GM21390 (cell line): ENCODE data around the gene TNNI3K.

Experiments
- ATAC-seq: cut with Tn5 transposase; IDR thresholded peaks from one replicate; pipeline ENCODE4 v1.9.1; 2021; ENCODE audit not compliant: unreplicated experiment

The TNNI3K gene

GRCh38 chr1:74429580-74429979, 194.4 kb downstream of the TNNI3K start:
- ATAC-seq, result no peak

GRCh38 chr1:74430342-74430934, 195.3 kb downstream of the TNNI3K start:
- ATAC-seq, result no peak

GRCh38 chr1:74431531-74431930, 196.3 kb downstream of the TNNI3K start:
- no peak for ATAC-seq

DNA sequence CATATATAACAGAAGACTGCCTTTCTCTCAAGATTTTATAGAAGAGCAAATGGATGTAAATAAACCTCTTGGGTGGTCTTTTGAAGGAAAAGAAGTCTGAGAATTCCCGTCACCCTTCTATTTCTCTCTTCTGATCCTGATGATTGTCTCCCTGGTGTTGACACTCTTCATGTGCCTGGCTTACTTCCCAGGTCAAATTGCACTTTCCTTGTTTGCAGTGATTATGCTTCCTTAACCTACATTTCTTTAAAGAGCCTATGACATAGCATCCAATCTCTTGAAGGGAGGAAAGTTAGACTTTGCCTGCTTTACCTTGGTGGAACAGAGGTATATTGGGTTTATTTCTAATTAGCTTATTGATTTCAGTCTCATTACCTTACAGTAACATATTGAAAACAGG, 197.1 kb downstream of the TNNI3K start:
- ATAC-seq, result no peak

DNA sequence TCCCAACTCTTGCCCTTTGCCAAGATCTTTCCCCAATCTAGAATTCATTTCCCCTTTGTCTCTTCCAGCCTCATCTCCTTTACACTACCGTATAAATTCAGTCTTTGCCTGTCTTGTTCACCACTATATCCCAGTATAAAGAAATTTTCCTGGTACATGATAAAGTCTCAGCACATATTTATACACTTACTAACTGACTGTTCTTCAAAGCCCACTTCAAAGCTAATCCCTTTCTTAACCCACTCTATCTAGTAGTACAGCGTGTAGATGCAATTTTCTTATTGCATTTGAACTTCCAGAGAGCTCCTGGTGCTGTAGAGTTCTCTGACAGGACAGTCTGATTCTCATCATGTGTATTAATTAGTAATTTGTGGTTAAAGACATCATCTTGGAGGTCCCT, 199.1 kb downstream of the TNNI3K start:
- ATAC-seq, result no peak

DNA sequence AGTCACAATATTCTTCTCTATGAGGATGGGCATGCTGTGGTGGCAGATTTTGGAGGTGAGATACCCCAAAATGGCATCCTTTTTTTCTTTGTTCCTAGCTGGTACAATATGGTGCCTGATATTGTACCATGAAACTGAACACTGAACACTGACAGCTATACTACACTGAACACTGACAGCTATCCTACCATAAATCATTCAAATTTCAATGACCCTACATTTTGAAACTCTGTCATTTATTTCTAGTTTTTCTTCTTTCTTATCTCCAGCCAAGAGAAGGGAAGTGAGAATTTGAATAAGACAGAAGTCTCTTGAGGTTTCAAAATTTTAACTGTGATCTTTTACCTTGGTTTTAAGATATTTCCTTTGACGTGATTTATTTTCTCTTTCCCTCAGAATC, 200.9 kb downstream of the TNNI3K start:
- no peak for ATAC-seq

DNA sequence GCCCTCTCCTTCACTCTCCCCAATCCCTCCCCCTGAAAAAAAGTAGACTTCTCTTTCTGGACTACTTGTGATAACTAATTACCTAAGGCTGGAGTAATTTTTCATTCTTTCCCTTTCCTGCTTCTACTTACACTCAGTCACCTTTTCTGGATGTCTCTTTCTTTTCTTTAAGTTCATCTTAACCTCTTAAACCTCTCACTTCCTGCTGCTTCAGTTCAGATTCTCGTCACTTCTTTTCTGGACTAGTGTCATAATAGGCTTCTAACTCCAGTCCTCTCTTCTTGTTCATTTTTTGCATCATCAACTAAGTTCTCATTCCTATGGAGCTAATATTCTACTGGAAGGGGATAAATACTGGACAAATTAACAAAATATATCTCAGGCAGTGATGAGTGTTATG, 201.8 kb downstream of the TNNI3K start:
- ATAC-seq, result no peak

- no peak for ATAC-seq
Observed at GRCh38 chr1:74452035-74452434, 216.8 kb downstream of the TNNI3K start.

- ATAC-seq, result no peak
Observed at GRCh38 chr1:74453277-74453676, 218.1 kb downstream of the TNNI3K start.

DNA sequence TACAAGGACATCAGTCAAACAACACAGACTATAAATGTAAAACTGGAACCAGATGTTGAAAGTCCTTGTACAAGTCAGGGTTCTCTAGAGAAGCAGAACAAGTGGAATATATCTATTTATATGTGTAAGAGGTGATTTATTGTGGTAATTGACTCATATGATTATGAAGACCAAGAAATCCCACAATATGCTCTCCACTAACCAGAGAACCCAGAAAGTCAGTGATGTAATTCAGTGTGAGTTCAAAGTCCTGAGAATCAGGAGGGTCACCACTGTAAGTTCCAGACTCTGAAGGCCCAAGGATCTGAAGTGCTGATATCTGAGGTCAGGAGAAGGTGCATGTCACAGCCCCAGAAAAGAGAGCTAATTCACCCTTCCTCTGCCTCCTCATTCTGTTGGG, 220.2 kb downstream of the TNNI3K start:
- no peak for ATAC-seq

DNA sequence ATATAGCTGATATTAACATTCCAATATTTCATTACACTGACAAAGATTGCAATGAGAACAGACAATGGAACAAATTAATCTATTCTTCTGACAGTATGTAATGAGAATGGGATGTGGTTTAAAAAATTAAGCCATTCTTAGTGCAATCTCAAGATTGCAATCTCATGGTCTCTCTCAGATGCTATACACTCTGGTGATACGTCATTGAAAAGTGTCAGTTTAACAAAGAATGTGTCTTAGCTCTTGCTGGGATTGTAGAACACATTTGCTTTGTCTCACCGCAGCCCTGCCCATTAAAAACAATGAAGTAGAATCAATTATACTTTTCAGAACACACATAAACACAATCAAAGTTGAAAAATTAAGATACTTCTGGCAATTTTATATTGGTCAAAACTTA, 222.1 kb downstream of the TNNI3K start:
- no peak for ATAC-seq

DNA sequence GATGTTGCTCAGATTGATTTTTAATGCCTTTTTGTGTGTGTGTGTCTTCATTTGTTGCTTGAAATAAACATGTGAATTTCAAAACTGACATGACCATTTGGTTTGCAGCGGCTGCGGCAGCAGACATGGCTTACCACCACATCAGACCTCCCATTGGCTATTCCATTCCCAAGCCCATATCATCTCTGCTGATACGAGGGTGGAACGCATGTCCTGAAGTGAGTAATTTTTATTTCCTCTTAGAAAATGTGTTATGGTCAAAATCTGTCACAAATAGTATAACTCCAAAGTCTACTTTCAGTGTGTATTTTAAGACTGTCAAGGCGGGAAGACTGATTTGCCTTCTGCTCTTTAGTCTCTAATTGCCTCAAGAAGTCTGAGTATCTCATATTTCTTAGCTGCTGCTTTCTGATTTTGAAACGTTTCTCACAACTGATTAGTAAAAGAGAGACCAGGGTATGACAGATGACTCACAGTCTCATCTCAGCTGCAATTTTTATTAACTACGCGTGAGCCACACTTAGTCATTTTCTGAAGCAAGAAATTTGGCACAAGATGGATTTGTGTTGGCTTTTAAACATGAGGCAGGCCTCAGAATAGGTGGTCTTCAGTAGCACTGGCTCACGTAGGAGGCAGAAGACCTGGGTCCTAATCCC, 228.3 kb downstream of the TNNI3K start:
- peak; percentile 85 for ATAC-seq

GRCh38 chr1:74464037-74464436, 228.8 kb downstream of the TNNI3K start:
- ATAC-seq, result no peak

- ATAC-seq, result no peak
Observed at GRCh38 chr1:74465193-74465681, 230.1 kb downstream of the TNNI3K start.

GRCh38 chr1:74467786-74468377, 232.7 kb downstream of the TNNI3K start:
- ATAC-seq, result no peak

- ATAC-seq, result peak; percentile 46
Observed at GRCh38 chr1:74468982-74469603, 233.9 kb downstream of the TNNI3K start.

GRCh38 chr1:74470251-74470650, 235.1 kb downstream of the TNNI3K start:
- no peak for ATAC-seq

DNA sequence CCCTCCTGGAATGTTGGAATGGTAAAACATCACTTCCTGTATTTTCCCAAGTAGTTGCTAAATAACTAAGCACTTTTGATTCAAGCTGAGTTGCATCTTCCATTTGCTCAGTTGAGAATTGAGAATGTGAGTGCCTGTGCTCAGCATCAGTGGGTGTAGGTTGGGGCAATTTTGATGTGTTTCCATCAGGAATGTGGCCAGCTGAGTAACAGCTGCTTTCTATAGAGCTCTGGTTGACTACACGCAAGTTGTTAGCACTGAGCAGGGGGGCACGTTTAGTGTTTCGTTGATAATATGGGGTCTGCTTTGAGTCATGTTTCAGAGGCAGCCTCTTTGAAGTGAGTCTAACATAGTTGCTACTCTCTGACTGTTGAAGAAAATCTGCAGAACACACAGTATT, 235.7 kb downstream of the TNNI3K start:
- no peak for ATAC-seq

GRCh38 chr1:74471470-74471869, 236.3 kb downstream of the TNNI3K start:
- ATAC-seq, result no peak

DNA sequence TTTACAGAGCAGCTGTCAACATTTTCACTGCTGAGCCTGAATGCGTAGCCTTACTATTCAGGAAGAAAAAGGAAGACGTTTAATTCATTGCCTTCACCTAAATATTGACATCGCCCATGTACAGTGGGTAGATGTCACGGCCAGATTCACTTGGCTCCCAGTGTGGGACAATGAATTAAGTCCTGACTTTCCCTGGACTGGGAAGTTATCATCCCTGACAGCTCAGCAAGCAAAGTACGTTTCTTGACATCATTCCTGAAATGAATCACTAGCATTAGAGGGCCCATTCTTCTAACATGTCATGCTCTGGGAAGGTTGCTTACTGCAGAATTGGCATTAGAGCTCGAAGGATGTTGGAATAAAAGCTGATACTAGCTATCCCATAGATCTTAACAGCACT, 239.4 kb downstream of the TNNI3K start:
- ATAC-seq, result no peak

- ATAC-seq, result no peak
Observed at GRCh38 chr1:74478979-74479378, 243.8 kb downstream of the TNNI3K start.

- ATAC-seq, result no peak
Observed at GRCh38 chr1:74480068-74480467, 244.9 kb downstream of the TNNI3K start.
